Neural crest cell (in vitro differentiated cells): ENCODE results near the gene DYNC2H1. TPM values are rescaled to one million over a fixed set of nuclear protein-coding genes. Genes with fewer than 3 reads are reported as not detected.

Experiments used
- DNase-seq: peaks from one replicate; pipeline ENCODE4 v3.0.0; 2021; ENCODE audit warnings: low read depth, mixed read lengths, low spot score
- H3K27ac Mint-ChIP-seq: one replicate; pipeline ENCODE4 v1.8.0; 2021; ENCODE audit warnings: mild to moderate bottlenecking, mixed read lengths; ENCODE audit not compliant: unreplicated experiment
- H3K27me3 Mint-ChIP-seq: 2 replicates; pipeline ENCODE4 v1.8.0; 2021; ENCODE audit warnings: low read depth, mild to moderate bottlenecking, mixed read lengths
- H3K36me3 Mint-ChIP-seq: 2 replicates; pipeline ENCODE4 v1.8.0; 2021; ENCODE audit warnings: low read depth, mild to moderate bottlenecking, mixed read lengths
- H3K4me1 Mint-ChIP-seq: 2 replicates; pipeline ENCODE4 v1.8.0; 2021; ENCODE audit warnings: mixed read lengths
- H3K4me3 Mint-ChIP-seq: one replicate; pipeline ENCODE4 v1.8.0; 2021; ENCODE audit warnings: mild to moderate bottlenecking, mixed read lengths
- H3K9me3 Mint-ChIP-seq: 2 replicates; pipeline ENCODE4 v1.8.0; 2021; ENCODE audit warnings: mixed read lengths
- total RNA-seq: library from RNA; stranded (reverse); gene quantifications from 2 replicates; pipeline ENCODE4 v1.2.1, GENCODE V29; 2021
- TF ChIP-seq, protein P1 (sequence below): fragments of 200-600 bp; sonication (generic); conservative IDR thresholded peaks from 2 replicates; pipeline ENCODE4 v1.5.0; 2021; ENCODE audit warnings: antibody characterized with exemption, mild to moderate bottlenecking

DYNC2H1 gene
- total RNA-seq, 1 donor from 2014 or later, result 20.4 TPM

DNA sequence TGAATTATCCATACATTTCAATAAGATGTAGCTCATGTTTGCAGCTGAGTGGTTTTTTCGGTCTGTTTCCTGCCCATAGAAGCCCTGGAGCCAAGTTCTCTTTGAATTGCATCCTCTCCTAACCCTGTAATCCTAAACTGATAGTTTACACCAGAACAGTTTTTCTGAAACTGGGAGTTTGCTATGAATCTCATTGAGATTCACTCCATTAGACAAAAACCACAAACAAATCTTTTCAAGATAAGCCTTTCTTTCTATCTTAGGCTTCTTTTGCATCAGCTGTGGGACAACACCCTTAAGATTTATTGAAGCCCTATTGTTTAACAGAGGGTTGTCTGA lies 324.8 kb downstream of the DYNC2H1 start:
- Mint-ChIP-seq H3K9me3 (no peaks in the 10 kb centered on the region), H3K27ac (no peak overlapping the region), H3K4me3 (no peak overlapping the region), H3K36me3 (peaks cover 4% of the 10 kb centered on the region), H3K27me3 (no peaks in the 10 kb centered on the region), H3K4me1 (peaks cover 21% of the 10 kb centered on the region)
- TF ChIP-seq, protein P1, sequence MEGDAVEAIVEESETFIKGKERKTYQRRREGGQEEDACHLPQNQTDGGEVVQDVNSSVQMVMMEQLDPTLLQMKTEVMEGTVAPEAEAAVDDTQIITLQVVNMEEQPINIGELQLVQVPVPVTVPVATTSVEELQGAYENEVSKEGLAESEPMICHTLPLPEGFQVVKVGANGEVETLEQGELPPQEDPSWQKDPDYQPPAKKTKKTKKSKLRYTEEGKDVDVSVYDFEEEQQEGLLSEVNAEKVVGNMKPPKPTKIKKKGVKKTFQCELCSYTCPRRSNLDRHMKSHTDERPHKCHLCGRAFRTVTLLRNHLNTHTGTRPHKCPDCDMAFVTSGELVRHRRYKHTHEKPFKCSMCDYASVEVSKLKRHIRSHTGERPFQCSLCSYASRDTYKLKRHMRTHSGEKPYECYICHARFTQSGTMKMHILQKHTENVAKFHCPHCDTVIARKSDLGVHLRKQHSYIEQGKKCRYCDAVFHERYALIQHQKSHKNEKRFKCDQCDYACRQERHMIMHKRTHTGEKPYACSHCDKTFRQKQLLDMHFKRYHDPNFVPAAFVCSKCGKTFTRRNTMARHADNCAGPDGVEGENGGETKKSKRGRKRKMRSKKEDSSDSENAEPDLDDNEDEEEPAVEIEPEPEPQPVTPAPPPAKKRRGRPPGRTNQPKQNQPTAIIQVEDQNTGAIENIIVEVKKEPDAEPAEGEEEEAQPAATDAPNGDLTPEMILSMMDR, result no peak
- no peak for DNase-seq

DNA sequence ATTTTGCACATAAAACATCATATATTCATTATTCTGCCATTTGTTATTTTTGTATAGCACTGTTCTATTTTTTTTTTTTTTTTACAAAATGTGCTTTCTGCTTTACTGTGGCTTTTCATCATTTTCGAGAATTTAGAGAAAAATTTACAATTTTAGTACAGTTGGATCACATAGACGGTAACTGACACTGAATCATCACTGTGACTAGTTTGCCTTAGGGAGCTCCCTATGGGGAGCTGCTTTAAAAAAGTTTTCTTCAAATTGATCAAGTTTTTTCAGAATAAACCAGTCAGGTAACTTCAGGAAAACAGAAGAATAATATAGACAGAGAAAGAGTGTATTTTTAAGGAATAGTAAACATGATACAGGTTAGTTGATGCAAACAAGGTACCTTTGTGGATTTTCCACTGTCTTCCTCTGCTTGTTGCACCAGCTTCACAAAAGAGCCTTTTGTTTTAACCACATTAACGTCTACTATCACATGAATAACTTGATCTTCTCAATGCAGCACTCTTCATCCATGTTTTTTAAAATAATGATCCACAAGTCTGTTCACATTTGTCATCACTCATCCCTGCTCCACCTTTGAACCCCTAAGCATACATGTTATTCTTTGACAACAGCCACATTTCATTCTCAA lies 327.0 kb downstream of the DYNC2H1 start:
- Mint-ChIP-seq H3K27ac (no peak overlapping the region), H3K4me3 (no peak overlapping the region), H3K9me3 (no peaks in the 10 kb centered on the region), H3K27me3 (no peaks in the 10 kb centered on the region), H3K36me3 (peaks cover 4% of the 10 kb centered on the region), H3K4me1 (peaks cover 21% of the 10 kb centered on the region)
- DNase-seq, result no peak
- TF ChIP-seq, protein P1, result no peak

DNA sequence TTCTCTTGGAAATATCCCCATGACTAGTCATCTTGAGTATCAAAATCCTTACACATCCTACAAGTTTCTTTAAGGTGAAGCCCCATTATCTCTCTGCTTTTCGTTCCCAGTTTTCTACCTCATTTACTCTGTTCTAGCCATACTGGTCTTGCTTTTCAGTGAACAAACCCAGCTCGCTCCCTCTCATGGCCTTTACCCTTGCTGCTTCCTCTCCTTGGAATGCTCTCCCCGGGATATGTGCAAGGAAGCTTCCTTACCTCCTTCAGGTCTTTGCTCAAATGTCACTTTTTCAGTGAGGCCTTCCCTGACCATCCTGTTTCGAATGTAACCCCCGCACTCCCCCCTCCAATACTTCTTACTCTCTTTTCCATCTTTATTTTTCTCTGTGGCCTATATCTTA lies 331.8 kb downstream of the DYNC2H1 start:
- peaks cover 4% of the 10 kb centered on the region for H3K36me3 Mint-ChIP-seq
- H3K27me3 Mint-ChIP-seq, result no peaks in the 10 kb centered on the region
- TF ChIP-seq, protein P1, result no peak
- peaks cover 13% of the 10 kb centered on the region for H3K4me1 Mint-ChIP-seq
- no peak for DNase-seq
- no peak overlapping the region for H3K4me3 Mint-ChIP-seq
- peak overlapping the region; percentile 15 for H3K27ac Mint-ChIP-seq
- no peaks in the 10 kb centered on the region for H3K9me3 Mint-ChIP-seq

DNA sequence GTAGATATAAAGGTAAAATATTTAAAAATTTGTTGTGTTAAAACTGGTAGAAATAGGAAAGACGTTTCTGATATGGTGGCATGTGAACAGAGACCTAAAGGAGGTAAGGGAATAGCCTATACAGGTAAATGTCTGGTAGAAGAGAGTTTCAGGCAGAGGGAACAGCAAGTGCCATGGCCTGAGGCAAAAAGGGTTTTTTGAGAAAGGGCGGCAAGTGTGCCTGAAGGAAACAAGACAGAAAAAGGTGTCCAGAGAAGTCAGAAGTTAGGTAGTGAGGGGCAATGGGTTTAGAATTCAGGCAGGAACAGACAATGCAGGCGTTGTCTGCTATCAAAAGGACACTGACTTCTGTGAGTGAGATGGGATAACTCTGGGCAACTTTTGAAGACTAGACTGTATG lies 339.7 kb downstream of the DYNC2H1 start:
- H3K9me3 Mint-ChIP-seq, result no peaks in the 10 kb centered on the region
- TF ChIP-seq, protein P1, result no peak
- no peaks in the 10 kb centered on the region for H3K36me3 Mint-ChIP-seq
- peaks cover 4% of the 10 kb centered on the region for H3K4me1 Mint-ChIP-seq
- H3K27me3 Mint-ChIP-seq, result no peaks in the 10 kb centered on the region
- H3K27ac Mint-ChIP-seq, result no peak overlapping the region
- DNase-seq, result no peak
- H3K4me3 Mint-ChIP-seq, result no peak overlapping the region

DNA sequence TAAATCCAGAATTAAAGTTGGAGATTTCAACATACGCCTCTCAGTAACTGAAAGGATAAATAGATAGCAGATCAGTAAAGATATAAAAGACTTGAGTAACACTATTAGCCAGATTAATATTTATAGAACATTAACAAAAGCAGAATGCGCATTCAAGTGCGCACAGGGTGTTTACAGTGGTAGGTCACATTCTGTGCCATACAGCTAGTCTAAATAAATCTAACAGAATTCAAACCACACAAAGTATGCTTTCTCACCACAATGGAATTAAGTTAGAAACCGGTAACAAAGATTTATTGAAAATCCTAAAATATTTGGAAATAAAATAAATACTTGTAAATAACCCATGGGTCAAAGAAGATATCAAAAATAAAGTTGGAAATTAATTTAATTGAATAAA lies 341.0 kb downstream of the DYNC2H1 start:
- DNase-seq, result no peak
- TF ChIP-seq, protein P1, result no peak
- H3K4me1 Mint-ChIP-seq, result peaks cover 4% of the 10 kb centered on the region
- H3K9me3 Mint-ChIP-seq, result no peaks in the 10 kb centered on the region
- no peaks in the 10 kb centered on the region for H3K36me3 Mint-ChIP-seq
- no peaks in the 10 kb centered on the region for H3K27me3 Mint-ChIP-seq
- no peak overlapping the region for H3K27ac Mint-ChIP-seq
- no peak overlapping the region for H3K4me3 Mint-ChIP-seq
